ENCODE data around the gene RHOBTB1. TPM values are rescaled to one million over a fixed set of nuclear protein-coding genes. Genes with fewer than 3 reads are reported as not detected.

RHOBTB1 gene
- total RNA-seq, 4 donors from 2014 or later: 2.8 to 37.9 (median 3.7) TPM

DNA sequence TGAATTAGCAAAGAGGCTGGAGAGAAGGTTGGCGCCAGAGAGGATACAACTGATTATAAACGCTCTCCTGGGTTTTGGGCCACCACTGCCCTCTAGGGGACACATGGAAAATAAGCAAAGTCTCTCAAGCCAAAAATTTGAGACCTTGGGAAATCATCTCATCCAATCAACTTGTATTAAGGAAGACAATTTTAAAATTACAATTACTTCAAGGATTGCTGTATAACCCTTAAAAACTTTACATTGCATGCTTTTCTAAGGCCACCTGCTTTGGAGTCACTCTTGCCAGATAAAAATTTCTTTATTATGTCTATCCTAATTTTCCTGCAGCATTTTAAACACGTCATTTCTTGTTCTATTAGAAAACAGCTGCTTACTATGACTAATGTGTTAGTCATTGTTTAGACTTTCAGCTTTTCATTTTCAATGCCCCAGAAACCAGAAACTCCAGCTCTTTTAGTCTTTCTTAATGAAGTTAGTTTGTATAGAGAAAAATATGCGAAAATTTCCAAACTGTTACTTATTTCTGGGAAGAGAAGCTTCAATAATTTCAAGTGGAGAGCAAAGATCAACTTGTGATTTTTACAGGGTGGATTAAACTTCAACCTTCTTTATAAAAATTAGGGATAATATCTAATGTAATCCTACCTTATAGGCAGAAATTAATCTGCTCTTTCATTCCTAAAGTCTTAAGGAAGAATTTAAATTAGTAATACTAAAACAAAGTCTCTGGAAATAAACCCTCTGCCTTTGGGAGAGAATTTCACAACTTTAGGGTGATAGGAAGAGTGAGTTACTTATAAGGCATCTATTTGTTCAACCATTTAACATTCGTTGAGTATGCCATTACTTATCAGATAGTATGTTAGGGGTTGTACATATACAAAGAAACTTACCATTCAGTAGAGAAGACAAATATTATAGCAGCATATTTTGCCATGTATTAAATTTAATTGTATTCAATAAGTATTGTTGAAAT lies 20.6 kb upstream of the RHOBTB1 start:
- H3K4me1 ChIP-seq: peaks cover 17% of the 10 kb centered on the region
- H3K9me3 ChIP-seq: no peaks in the 10 kb centered on the region
- peak; percentile 70 to 86 for DNase-seq (ENCODE audit: low spot score in 2 of 2)
- WGBS: 8% methylated on average over 5 of the region's 5 CpGs
- H3K27me3 ChIP-seq: no peaks in the 10 kb centered on the region
- TF ChIP-seq POLR2A (IDR thresholded peaks at IDR 0.05) (no peak), CTCF (IDR thresholded peaks at IDR 0.05) (peak; percentile 69 to 70), POLR2AphosphoS5 (IDR thresholded peaks at IDR 0.05) (no peak)
- H3K27ac ChIP-seq: peak overlapping the region; percentile 76
- H3K36me3 ChIP-seq: no peaks in the 10 kb centered on the region
- H3K4me3 ChIP-seq: no peak overlapping the region

DNA sequence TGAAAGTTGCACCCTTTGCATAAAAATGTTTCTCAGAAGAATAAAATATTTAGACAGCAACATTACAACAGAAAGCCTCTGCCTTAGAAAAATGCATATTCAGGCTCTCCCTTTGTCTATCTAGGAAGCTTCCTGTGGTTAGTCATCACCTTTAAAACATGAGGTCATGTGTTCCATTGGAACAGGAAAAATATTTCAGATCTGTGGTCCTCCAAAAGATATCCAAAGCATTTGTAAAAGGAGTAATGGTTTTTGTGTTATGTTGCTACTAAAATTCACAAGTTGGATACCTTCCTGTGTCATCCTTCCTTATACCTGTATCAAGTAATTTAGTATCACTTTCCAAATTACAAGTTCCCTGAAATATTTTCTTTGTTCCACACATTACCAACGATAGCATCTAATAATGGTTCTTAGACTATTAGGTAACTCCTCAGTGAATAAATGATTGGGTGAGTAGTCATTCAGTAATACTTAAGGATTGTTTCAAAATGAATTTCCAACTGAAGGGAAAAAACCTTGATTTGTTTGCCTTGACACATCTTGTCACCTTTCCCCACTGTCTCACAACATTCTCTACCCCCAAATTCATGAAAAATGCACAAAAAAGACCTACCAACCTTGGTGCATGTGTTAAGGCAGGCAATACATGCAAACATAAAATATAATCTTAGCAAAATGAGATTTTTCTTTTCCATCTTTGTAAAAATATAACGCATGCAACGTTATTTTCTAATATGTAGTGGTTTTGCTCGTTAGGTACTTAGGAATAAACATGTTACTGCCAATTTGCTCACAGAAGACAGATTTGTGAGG lies 19.7 kb upstream of the RHOBTB1 start:
- H3K27ac ChIP-seq: no peak overlapping the region
- no peak for DNase-seq (ENCODE audit: low spot score in 2 of 2)
- H3K4me1 ChIP-seq: peaks cover 17% of the 10 kb centered on the region
- WGBS: 14% methylated on average over 4 of the region's 4 CpGs
- TF ChIP-seq CTCF (IDR thresholded peaks at IDR 0.05): no peak
- TF ChIP-seq POLR2AphosphoS5 (IDR thresholded peaks at IDR 0.05): no peak
- TF ChIP-seq EP300 (IDR thresholded peaks at IDR 0.05): no peak
- TF ChIP-seq POLR2A (IDR thresholded peaks at IDR 0.05): no peak
- H3K9me3 ChIP-seq: no peaks in the 10 kb centered on the region
- no peaks in the 10 kb centered on the region for H3K36me3 ChIP-seq
- H3K27me3 ChIP-seq: no peaks in the 10 kb centered on the region
- no peak overlapping the region for H3K4me3 ChIP-seq

DNA sequence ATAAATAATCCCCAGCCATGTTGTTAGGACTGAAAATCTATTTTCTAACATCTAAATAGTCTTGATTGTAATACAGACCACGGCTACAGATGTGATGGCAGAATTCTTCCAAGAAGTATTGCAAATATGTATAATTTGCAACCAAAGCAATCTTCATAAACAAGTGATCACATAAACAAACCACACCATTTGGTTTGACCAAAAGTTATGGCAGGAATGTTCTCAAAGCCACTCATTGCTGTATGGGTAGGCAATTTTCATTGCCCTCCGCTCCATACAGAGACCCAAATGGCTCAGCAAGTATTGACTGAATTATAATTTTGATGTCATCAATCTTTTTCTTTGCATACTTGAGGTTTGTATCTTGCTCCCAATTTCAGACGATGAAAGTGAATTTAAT lies 19.0 kb upstream of the RHOBTB1 start:
- Histone ChIP-seq H3K9me3 (no peaks in the 10 kb centered on the region), H3K27ac (no peak overlapping the region), H3K4me1 (peaks cover 17% of the 10 kb centered on the region), H3K27me3 (no peaks in the 10 kb centered on the region), H3K4me3 (no peak overlapping the region), H3K36me3 (no peaks in the 10 kb centered on the region)
- DNase-seq (ENCODE audit: low spot score in 2 of 2): no peak
- TF ChIP-seq POLR2AphosphoS5 (IDR thresholded peaks at IDR 0.05) (no peak), POLR2A (IDR thresholded peaks at IDR 0.05) (no peak), CTCF (IDR thresholded peaks at IDR 0.05) (no peak), EP300 (IDR thresholded peaks at IDR 0.05) (no peak)
- 66% methylated on average over 3 of the region's 3 CpGs for WGBS

GRCh38 chr10:60960913-60961312 lies 16.9 kb upstream of the RHOBTB1 start:
- Histone ChIP-seq H3K27ac (no peak overlapping the region), H3K27me3 (no peaks in the 10 kb centered on the region), H3K9me3 (no peaks in the 10 kb centered on the region), H3K36me3 (no peaks in the 10 kb centered on the region), H3K4me1 (peaks cover 17% of the 10 kb centered on the region), H3K4me3 (no peak overlapping the region)
- WGBS: 80% methylated on average over 1 of the region's 1 CpG
- DNase-seq (ENCODE audit: low spot score in 2 of 2): no peak
- TF ChIP-seq EP300 (IDR thresholded peaks at IDR 0.05) (no peak), POLR2A (IDR thresholded peaks at IDR 0.05) (no peak), POLR2AphosphoS5 (IDR thresholded peaks at IDR 0.05) (no peak), CTCF (IDR thresholded peaks at IDR 0.05) (no peak)

GRCh38 chr10:60960031-60960430 lies 16.0 kb upstream of the RHOBTB1 start:
- DNase-seq (ENCODE audit: low spot score in 2 of 2): no peak
- Histone ChIP-seq H3K4me1 (peaks cover 15% of the 10 kb centered on the region), H3K4me3 (no peak overlapping the region), H3K27me3 (no peaks in the 10 kb centered on the region), H3K27ac (no peak overlapping the region), H3K36me3 (no peaks in the 10 kb centered on the region), H3K9me3 (no peaks in the 10 kb centered on the region)
- 94% methylated on average over 3 of the region's 3 CpGs for WGBS
- TF ChIP-seq CTCF (IDR thresholded peaks at IDR 0.05) (no peak), EP300 (IDR thresholded peaks at IDR 0.05) (no peak), POLR2AphosphoS5 (IDR thresholded peaks at IDR 0.05) (no peak), POLR2A (IDR thresholded peaks at IDR 0.05) (no peak)

Measured in suprapubic skin (tissue), 4 donors.